ENCODE results near the gene TMOD1.
A peak's percentile ranks its signal among the peaks of the same experiment; 100 is the strongest.

TMOD1 gene

DNA sequence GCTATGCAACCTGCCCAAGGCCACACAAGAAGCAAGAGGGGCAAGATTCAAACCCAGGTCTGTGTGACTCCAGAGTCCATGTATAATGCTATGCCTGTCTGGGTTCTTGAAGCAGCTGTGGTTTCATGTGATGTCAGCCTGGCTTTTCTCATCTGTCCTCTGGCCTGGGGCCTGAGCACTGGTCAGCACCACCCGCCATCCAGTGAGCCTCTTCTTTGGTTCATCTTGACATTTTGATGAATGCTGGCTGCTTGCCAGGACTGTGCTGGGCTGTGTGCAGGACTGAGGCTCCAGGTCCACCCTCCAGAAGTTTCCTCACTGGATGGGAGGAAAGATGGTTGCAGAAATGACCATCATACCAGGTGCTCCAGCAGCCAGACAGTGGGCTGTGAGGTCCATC is 70.2 kb downstream of the TMOD1 start:
- no peak overlapping the region for H3K4me2 ChIP-seq (ENCODE audit: low read length, poor library complexity, severe bottlenecking)
- no peak overlapping the region for H3K14ac ChIP-seq (ENCODE audit: low read length in 2 of 2)
- no peak overlapping the region for H2AFZ ChIP-seq (ENCODE audit: low read depth, low read length)
- H4K8ac ChIP-seq (ENCODE audit: low read length): no peak overlapping the region
- H2AK5ac ChIP-seq (ENCODE audit: low read length, severe bottlenecking): no peak overlapping the region
- no peak overlapping the region for H3K18ac ChIP-seq (ENCODE audit: low read depth in 1 of 2, low read length in 2 of 2)
- H2BK120ac ChIP-seq (ENCODE audit: low read depth, low read length): no peak overlapping the region
- peak; percentile 21 for DNase-seq
- no peaks in the 10 kb centered on the region for H3K9me3 ChIP-seq (ENCODE audit: control insufficient read depth, low read length)
- no peak overlapping the region for H2BK15ac ChIP-seq (ENCODE audit: low read depth, poor library complexity, severe bottlenecking)
- H3K4ac ChIP-seq (ENCODE audit: low read depth in 1 of 2, low read length in 2 of 2): no peak overlapping the region
- no peak overlapping the region for H3K23ac ChIP-seq (ENCODE audit: low read length in 2 of 2)
- H3K9ac ChIP-seq (ENCODE audit: low read length): no peak overlapping the region
- H2BK5ac ChIP-seq (ENCODE audit: low read depth, low read length, poor library complexity, severe bottlenecking): no peak overlapping the region
- no peaks in the 10 kb centered on the region for H3K4me1 ChIP-seq (ENCODE audit: control insufficient read depth, insufficient read depth, low read depth, low read length)
- peaks cover 17 to 20% of the 10 kb centered on the region in 2 experiments for H3K27me3 ChIP-seq (ENCODE audit: control insufficient read depth in 1 of 2, insufficient read depth in 1 of 2, low read length in 2 of 2)
- no peak overlapping the region for H3K4me3 ChIP-seq (ENCODE audit: insufficient read depth in 1 of 2, low read depth in 1 of 2, low read length in 2 of 2)
- no peak overlapping the region for H2BK12ac ChIP-seq (ENCODE audit: low read length in 2 of 2)
- no peak overlapping the region for H3K27ac ChIP-seq (ENCODE audit: low read length, poor library complexity, severe bottlenecking)
- 44% methylated on average over 1 of the region's 1 CpG for WGBS
- no peak overlapping the region for H4K91ac ChIP-seq (ENCODE audit: low read length)
- H3K36me3 ChIP-seq (ENCODE audit: control insufficient read depth in 1 of 2, insufficient read depth in 2 of 2, low read depth in 1 of 2, low read length in 2 of 2): no peaks in the 10 kb centered on the region
- no peaks in the 10 kb centered on the region for H3K79me1 ChIP-seq (replicated peaks; ENCODE audit: low read length, poor library complexity, severe bottlenecking)

DNA sequence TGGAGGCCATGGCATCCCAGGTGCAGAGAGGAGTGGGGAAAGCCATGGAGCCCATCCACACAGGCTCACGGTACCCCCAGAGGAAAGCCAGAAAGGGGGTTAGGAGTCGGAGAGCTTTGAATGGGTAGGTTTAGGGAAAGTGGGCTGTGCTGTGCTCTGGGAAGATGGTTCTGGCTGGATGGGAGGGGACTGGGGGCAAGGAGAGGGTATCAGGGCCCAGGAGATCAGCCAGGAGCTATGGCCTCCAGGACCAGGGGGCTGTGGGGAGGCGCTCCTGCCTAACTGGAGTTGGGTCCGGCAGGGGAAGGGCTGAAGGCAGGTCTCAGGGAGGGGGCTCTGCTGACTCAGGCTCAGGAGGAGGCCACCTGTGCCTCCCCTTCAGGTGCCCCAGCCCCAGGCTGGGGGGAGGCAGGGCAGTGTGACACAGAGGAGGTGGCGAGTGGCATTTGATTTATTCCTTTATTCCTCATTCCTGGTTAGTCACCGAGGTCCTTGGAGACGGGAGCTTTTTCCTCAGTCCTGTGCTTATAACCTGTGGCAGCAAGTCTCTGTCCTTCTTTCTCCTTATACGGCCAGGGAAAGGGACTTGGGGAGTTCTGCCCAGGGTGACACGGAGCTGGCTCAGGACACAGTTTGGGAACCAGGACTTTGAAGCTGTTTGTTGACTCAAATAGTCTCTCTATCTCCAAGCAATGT is 70.9 kb downstream of the TMOD1 start:
- Histone ChIP-seq H2AK5ac (ENCODE audit: low read length, severe bottlenecking) (no peak overlapping the region), H3K4ac (ENCODE audit: low read depth in 1 of 2, low read length in 2 of 2) (no peak overlapping the region), H3K36me3 (ENCODE audit: control insufficient read depth in 1 of 2, insufficient read depth in 2 of 2, low read depth in 1 of 2, low read length in 2 of 2) (no peaks in the 10 kb centered on the region), H3K79me1 (replicated peaks; ENCODE audit: low read length, poor library complexity, severe bottlenecking) (no peaks in the 10 kb centered on the region), H4K8ac (ENCODE audit: low read length) (no peak overlapping the region), H3K9ac (ENCODE audit: low read length) (no peak overlapping the region), H3K18ac (ENCODE audit: low read depth in 1 of 2, low read length in 2 of 2) (no peak overlapping the region), H3K9me3 (ENCODE audit: control insufficient read depth, low read length) (no peaks in the 10 kb centered on the region), H3K4me1 (ENCODE audit: control insufficient read depth, insufficient read depth, low read depth, low read length) (no peaks in the 10 kb centered on the region), H3K4me3 (ENCODE audit: insufficient read depth in 1 of 2, low read depth in 1 of 2, low read length in 2 of 2) (no peak overlapping the region), H2BK12ac (ENCODE audit: low read length in 2 of 2) (no peak overlapping the region), H3K14ac (ENCODE audit: low read length in 2 of 2) (no peak overlapping the region), H3K23ac (ENCODE audit: low read length in 2 of 2) (peak overlapping the region in 1 of 2 experiments; percentile 15), H3K27ac (ENCODE audit: low read length, poor library complexity, severe bottlenecking) (no peak overlapping the region), H4K91ac (ENCODE audit: low read length) (no peak overlapping the region), H2BK120ac (ENCODE audit: low read depth, low read length) (no peak overlapping the region), H2AFZ (ENCODE audit: low read depth, low read length) (no peak overlapping the region), H3K27me3 (ENCODE audit: control insufficient read depth in 1 of 2, insufficient read depth in 1 of 2, low read length in 2 of 2) (peaks cover 16 to 17% of the 10 kb centered on the region in 2 experiments), H3K4me2 (ENCODE audit: low read length, poor library complexity, severe bottlenecking) (no peak overlapping the region), H2BK15ac (ENCODE audit: low read depth, poor library complexity, severe bottlenecking) (no peak overlapping the region), H2BK5ac (ENCODE audit: low read depth, low read length, poor library complexity, severe bottlenecking) (no peak overlapping the region)
- 75% methylated on average over 9 of the region's 9 CpGs for WGBS
- no peak for DNase-seq

DNA sequence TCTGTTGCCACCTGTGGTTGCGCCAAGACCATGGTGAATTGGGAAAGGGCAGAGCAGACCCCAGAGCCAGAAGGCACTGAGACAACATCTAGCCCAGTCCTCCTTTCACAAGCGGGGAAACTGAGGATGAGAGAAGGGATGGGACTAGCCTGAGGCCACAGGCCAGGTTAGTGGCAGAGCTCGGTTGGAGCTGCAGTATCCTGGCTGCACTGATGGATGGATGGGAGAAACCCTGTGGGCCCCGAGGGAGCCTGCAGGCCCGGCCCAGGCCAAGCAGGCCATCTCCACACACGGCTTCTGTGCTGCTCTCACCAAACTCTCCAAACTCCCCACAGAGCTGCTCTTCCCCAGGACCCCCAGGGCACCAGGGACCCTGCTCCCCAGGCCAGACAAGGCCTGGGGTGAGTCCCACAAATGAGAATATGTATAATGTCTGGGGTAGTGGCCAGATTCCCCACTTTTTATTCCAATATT is 71.5 kb downstream of the TMOD1 start:
- H3K4ac ChIP-seq (ENCODE audit: low read depth in 1 of 2, low read length in 2 of 2): no peak overlapping the region
- H3K27ac ChIP-seq (ENCODE audit: low read length, poor library complexity, severe bottlenecking): no peak overlapping the region
- no peak overlapping the region for H3K4me3 ChIP-seq (ENCODE audit: insufficient read depth in 1 of 2, low read depth in 1 of 2, low read length in 2 of 2)
- H3K4me2 ChIP-seq (ENCODE audit: low read length, poor library complexity, severe bottlenecking): no peak overlapping the region
- no peaks in the 10 kb centered on the region for H3K4me1 ChIP-seq (ENCODE audit: control insufficient read depth, insufficient read depth, low read depth, low read length)
- H3K23ac ChIP-seq (ENCODE audit: low read length in 2 of 2): no peak overlapping the region
- H3K9ac ChIP-seq (ENCODE audit: low read length): no peak overlapping the region
- no peak overlapping the region for H3K18ac ChIP-seq (ENCODE audit: low read depth in 1 of 2, low read length in 2 of 2)
- H3K36me3 ChIP-seq (ENCODE audit: control insufficient read depth in 1 of 2, insufficient read depth in 2 of 2, low read depth in 1 of 2, low read length in 2 of 2): no peaks in the 10 kb centered on the region
- H2BK15ac ChIP-seq (ENCODE audit: low read depth, poor library complexity, severe bottlenecking): no peak overlapping the region
- H3K14ac ChIP-seq (ENCODE audit: low read length in 2 of 2): no peak overlapping the region
- no peak overlapping the region for H4K91ac ChIP-seq (ENCODE audit: low read length)
- H4K8ac ChIP-seq (ENCODE audit: low read length): no peak overlapping the region
- no peaks in the 10 kb centered on the region for H3K79me1 ChIP-seq (replicated peaks; ENCODE audit: low read length, poor library complexity, severe bottlenecking)
- H2AK5ac ChIP-seq (ENCODE audit: low read length, severe bottlenecking): no peak overlapping the region
- peaks cover 11 to 17% of the 10 kb centered on the region in 2 experiments for H3K27me3 ChIP-seq (ENCODE audit: control insufficient read depth in 1 of 2, insufficient read depth in 1 of 2, low read length in 2 of 2)
- WGBS: 84% methylated on average over 4 of the region's 6 CpGs
- H2BK120ac ChIP-seq (ENCODE audit: low read depth, low read length): no peak overlapping the region
- no peak for DNase-seq
- H2BK5ac ChIP-seq (ENCODE audit: low read depth, low read length, poor library complexity, severe bottlenecking): no peak overlapping the region
- no peaks in the 10 kb centered on the region for H3K9me3 ChIP-seq (ENCODE audit: control insufficient read depth, low read length)
- H2AFZ ChIP-seq (ENCODE audit: low read depth, low read length): no peak overlapping the region
- no peak overlapping the region for H2BK12ac ChIP-seq (ENCODE audit: low read length in 2 of 2)

DNA sequence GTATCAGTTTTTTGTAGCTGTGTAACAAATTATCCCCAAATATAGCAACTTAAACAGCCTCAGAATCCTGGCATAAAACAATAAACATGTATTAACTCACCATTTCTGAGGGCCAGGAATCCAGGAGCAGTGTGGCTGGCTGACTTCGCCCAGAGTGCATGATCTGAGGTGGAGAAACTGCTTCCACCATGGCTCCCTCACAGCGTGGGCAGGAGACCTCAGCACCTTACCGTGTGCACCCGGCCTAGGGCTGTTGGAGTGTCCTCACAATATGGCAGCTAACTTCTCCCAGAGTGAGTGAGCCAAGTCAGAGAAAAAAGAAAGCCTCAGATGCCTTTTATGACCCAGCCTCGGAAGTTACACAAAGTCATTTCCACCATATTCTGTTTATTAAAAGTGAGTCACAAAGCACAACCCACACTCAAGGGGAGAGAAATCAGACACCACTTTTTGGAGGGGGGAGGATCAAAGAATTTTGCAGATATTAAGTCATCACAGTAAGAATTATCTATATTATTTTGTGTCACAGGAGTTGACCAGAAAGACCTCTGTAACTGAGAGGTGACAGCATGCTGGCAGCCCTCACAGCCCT is 72.1 kb downstream of the TMOD1 start:
- no peaks in the 10 kb centered on the region for H3K36me3 ChIP-seq (ENCODE audit: control insufficient read depth in 1 of 2, insufficient read depth in 2 of 2, low read depth in 1 of 2, low read length in 2 of 2)
- no peak overlapping the region for H3K23ac ChIP-seq (ENCODE audit: low read length in 2 of 2)
- no peaks in the 10 kb centered on the region for H3K79me1 ChIP-seq (replicated peaks; ENCODE audit: low read length, poor library complexity, severe bottlenecking)
- H3K18ac ChIP-seq (ENCODE audit: low read depth in 1 of 2, low read length in 2 of 2): peak overlapping the region in 1 of 2 experiments; percentile 34
- H3K9me3 ChIP-seq (ENCODE audit: control insufficient read depth, low read length): no peaks in the 10 kb centered on the region
- peaks cover 7 to 12% of the 10 kb centered on the region in 2 experiments for H3K27me3 ChIP-seq (ENCODE audit: control insufficient read depth in 1 of 2, insufficient read depth in 1 of 2, low read length in 2 of 2)
- 92% methylated on average over 4 of the region's 5 CpGs for WGBS
- no peak overlapping the region for H4K8ac ChIP-seq (ENCODE audit: low read length)
- no peak overlapping the region for H2BK12ac ChIP-seq (ENCODE audit: low read length in 2 of 2)
- no peak overlapping the region for H4K91ac ChIP-seq (ENCODE audit: low read length)
- no peak overlapping the region for H2BK120ac ChIP-seq (ENCODE audit: low read depth, low read length)
- no peak for DNase-seq
- H3K27ac ChIP-seq (ENCODE audit: low read length, poor library complexity, severe bottlenecking): no peak overlapping the region
- no peak overlapping the region for H3K9ac ChIP-seq (ENCODE audit: low read length)
- H3K4me2 ChIP-seq (ENCODE audit: low read length, poor library complexity, severe bottlenecking): no peak overlapping the region
- no peak overlapping the region for H2AFZ ChIP-seq (ENCODE audit: low read depth, low read length)
- H3K4ac ChIP-seq (ENCODE audit: low read depth in 1 of 2, low read length in 2 of 2): no peak overlapping the region
- no peak overlapping the region for H2AK5ac ChIP-seq (ENCODE audit: low read length, severe bottlenecking)
- no peak overlapping the region for H3K4me3 ChIP-seq (ENCODE audit: insufficient read depth in 1 of 2, low read depth in 1 of 2, low read length in 2 of 2)
- peak overlapping the region in 1 of 2 experiments; percentile 79 for H3K14ac ChIP-seq (ENCODE audit: low read length in 2 of 2)
- no peaks in the 10 kb centered on the region for H3K4me1 ChIP-seq (ENCODE audit: control insufficient read depth, insufficient read depth, low read depth, low read length)
- no peak overlapping the region for H2BK5ac ChIP-seq (ENCODE audit: low read depth, low read length, poor library complexity, severe bottlenecking)
- no peak overlapping the region for H2BK15ac ChIP-seq (ENCODE audit: low read depth, poor library complexity, severe bottlenecking)

Data from mesenchymal stem cell (in vitro differentiated cells and primary cell).